ENCODE measurements around the gene PCDHGC4. TPM values are rescaled to one million over a fixed set of nuclear protein-coding genes. Genes with fewer than 3 reads are reported as not detected.

PCDHGC4 gene
- polyA plus RNA-seq = under 1 TPM; 0.05 to 0.45 TPM

DNA sequence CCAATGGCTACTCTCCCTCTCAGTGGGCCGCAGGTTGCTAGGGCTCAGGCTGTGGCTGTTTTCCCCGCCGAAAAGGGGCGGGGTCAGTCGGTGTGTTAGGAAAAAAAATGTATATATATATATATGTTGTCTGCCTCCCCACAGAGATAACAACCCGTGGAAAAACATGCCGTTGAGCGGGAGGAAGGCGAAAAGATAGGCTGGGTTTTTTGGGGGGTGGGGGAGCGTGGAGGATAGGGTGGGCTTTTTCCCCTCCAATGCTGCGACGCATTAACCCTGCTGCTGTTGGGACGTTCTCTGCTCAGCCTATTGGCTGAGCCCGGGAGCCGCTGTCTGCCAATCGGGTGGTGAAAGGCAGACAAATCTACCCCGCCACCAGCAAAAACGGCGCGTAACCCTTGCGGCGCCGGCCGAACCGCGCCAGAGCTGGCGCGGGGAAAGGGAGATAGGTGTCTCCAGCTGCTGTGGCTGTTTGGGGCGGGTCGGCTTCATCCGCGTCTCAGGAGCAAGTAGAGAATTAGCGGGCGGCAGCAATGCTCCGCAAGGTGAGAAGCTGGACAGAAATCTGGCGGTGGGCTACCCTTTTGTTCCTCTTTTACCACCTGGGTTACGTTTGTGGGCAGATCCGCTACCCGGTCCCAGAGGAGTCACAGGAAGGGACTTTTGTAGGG, at the start of gene PCDHGC4:
PCDHGC4 (plus strand) TSS at position 390 of the 671 bp plus-strand sequence; CDS start at position 534, 144 bp downstream.
- H3K36me3 ChIP-seq (ENCODE audit: control insufficient read depth in 2 of 2, insufficient read depth in 2 of 2, low read length in 1 of 2) = peaks cover 0 to 7% of the 10 kb centered on the region in 2 donors
- 7 to 8% methylated on average over 39 of the region's 39 CpGs for WGBS, 2 donors
- peak within 1 kb of the TSS; percentile 40 for H3K4me3 ChIP-seq (ENCODE audit: low read depth in 1 of 2, low read length in 2 of 2)
- peaks cover 2 to 5% of the 10 kb centered on the region in 2 donors for H3K4me1 ChIP-seq (ENCODE audit: control insufficient read depth in 2 of 2, insufficient read depth in 2 of 2, low read length in 1 of 2)
- peaks cover 0 to 2% of the 10 kb centered on the region in 2 donors for H3K9me3 ChIP-seq (ENCODE audit: control insufficient read depth in 2 of 2, insufficient read depth in 1 of 2, low read depth in 1 of 2, low read length in 1 of 2)
- no peak within 1 kb of the TSS for H3K27ac ChIP-seq (ENCODE audit: low read depth in 2 of 2, low read length in 1 of 2)
- no peaks in the 10 kb centered on the region for H3K27me3 ChIP-seq (ENCODE audit: control insufficient read depth in 1 of 2, insufficient read depth in 2 of 2, low read length in 2 of 2)

DNA sequence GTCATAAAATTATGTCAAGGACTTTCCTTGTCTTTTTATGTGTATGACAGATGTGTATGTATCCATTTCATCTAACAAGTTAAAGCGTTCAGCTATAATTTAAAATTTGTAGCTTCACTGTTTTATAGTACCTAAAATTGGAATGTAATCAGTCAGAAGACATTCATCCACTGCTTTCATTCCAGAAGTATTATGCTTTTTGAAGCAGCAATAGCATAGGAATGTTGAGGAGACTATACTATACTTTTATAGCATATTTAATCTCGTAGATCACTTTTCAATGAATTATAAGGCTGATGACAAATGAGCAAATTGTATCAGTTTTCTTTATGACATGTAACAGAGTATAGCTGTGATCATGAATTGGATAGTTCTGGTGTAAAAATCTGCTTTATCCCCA, 47.6 kb upstream of the PCDHGC4 start:
- H3K27ac ChIP-seq (ENCODE audit: low read depth in 2 of 2, low read length in 1 of 2) = no peak overlapping the region
- 83 to 89% methylated on average over 2 of the region's 2 CpGs for WGBS, 2 donors
- H3K9me3 ChIP-seq (ENCODE audit: control insufficient read depth in 2 of 2, insufficient read depth in 1 of 2, low read depth in 1 of 2, low read length in 1 of 2) = peaks cover 13 to 23% of the 10 kb centered on the region in 2 donors
- H3K36me3 ChIP-seq (ENCODE audit: control insufficient read depth in 2 of 2, insufficient read depth in 2 of 2, low read length in 1 of 2) = no peaks in the 10 kb centered on the region
- no peak overlapping the region for H3K4me3 ChIP-seq (ENCODE audit: low read depth in 1 of 2, low read length in 2 of 2)
- H3K27me3 ChIP-seq (ENCODE audit: control insufficient read depth in 1 of 2, insufficient read depth in 2 of 2, low read length in 2 of 2) = no peaks in the 10 kb centered on the region
- no peaks in the 10 kb centered on the region for H3K4me1 ChIP-seq (ENCODE audit: control insufficient read depth in 2 of 2, insufficient read depth in 2 of 2, low read length in 1 of 2)

DNA sequence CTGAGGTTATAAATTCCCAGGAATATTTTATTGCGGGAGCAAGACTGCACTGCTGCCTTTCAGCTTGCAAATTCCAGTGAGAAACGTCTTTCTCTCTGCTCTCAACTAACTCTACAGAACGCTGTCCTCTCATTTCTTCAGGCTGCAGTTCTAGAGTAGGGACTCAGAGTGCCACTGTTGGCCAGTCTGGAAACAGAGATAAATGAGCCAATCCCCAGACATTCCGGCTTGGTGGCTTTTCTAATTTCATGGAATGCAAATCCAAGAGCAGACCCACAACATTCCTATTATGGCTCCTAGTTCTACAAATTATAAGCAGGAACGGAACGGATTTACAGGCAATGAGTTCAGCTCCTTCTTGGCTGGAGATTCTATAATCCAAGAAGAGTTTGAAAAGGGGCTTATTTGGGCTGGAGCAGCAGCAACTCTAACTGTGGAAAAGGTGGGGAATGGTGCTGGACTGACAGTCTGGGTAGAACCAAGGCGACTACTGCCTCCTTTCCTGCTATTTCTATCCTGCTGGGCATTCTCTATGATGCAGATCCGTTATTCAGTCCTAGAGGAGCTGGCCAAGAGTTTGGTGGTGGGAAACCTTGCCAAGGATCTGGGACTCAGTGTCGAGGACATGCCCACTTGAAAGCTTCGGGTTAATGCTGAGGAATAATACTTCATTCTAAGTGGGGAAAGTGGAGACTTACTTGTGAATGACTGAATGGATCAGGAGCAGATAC, 45.3 kb upstream of the PCDHGC4 start:
- H3K4me1 ChIP-seq (ENCODE audit: control insufficient read depth in 2 of 2, insufficient read depth in 2 of 2, low read length in 1 of 2) = no peaks in the 10 kb centered on the region
- 65 to 69% methylated on average over 10 of the region's 10 CpGs for WGBS, 2 donors
- H3K9me3 ChIP-seq (ENCODE audit: control insufficient read depth in 2 of 2, insufficient read depth in 1 of 2, low read depth in 1 of 2, low read length in 1 of 2) = peaks cover 10 to 16% of the 10 kb centered on the region in 2 donors
- H3K4me3 ChIP-seq (ENCODE audit: low read depth in 1 of 2, low read length in 2 of 2) = no peak overlapping the region
- H3K36me3 ChIP-seq (ENCODE audit: control insufficient read depth in 2 of 2, insufficient read depth in 2 of 2, low read length in 1 of 2) = no peaks in the 10 kb centered on the region
- H3K27me3 ChIP-seq (ENCODE audit: control insufficient read depth in 1 of 2, insufficient read depth in 2 of 2, low read length in 2 of 2) = no peaks in the 10 kb centered on the region
- H3K27ac ChIP-seq (ENCODE audit: low read depth in 2 of 2, low read length in 1 of 2) = no peak overlapping the region

DNA sequence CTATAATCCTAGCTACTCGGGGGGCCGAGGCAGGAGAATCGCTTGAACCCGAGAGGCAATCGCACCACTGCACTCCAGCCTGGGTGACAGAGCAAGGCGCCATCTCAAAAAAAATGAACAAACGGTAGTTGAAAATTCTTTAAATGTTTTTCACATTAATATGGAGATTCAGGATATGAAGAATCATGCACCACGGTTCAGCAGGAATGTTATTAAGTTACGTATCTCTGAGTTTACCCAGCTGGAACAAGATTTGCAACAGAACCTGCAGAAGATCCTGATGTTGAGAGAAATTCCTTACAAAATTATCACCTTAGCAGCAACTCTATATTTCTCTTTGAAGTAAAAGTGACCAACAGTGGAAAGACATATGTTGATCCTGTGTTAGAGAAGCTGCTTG, 44.5 kb upstream of the PCDHGC4 start:
- H3K27me3 ChIP-seq (ENCODE audit: control insufficient read depth in 1 of 2, insufficient read depth in 2 of 2, low read length in 2 of 2) = no peaks in the 10 kb centered on the region
- H3K27ac ChIP-seq (ENCODE audit: low read depth in 2 of 2, low read length in 1 of 2) = no peak overlapping the region
- H3K36me3 ChIP-seq (ENCODE audit: control insufficient read depth in 2 of 2, insufficient read depth in 2 of 2, low read length in 1 of 2) = no peaks in the 10 kb centered on the region
- 93 to 94% methylated on average over 9 of the region's 9 CpGs for WGBS, 2 donors
- no peaks in the 10 kb centered on the region for H3K4me1 ChIP-seq (ENCODE audit: control insufficient read depth in 2 of 2, insufficient read depth in 2 of 2, low read length in 1 of 2)
- H3K9me3 ChIP-seq (ENCODE audit: control insufficient read depth in 2 of 2, insufficient read depth in 1 of 2, low read depth in 1 of 2, low read length in 1 of 2) = peaks cover 10 to 16% of the 10 kb centered on the region in 2 donors
- H3K4me3 ChIP-seq (ENCODE audit: low read depth in 1 of 2, low read length in 2 of 2) = no peak overlapping the region

DNA sequence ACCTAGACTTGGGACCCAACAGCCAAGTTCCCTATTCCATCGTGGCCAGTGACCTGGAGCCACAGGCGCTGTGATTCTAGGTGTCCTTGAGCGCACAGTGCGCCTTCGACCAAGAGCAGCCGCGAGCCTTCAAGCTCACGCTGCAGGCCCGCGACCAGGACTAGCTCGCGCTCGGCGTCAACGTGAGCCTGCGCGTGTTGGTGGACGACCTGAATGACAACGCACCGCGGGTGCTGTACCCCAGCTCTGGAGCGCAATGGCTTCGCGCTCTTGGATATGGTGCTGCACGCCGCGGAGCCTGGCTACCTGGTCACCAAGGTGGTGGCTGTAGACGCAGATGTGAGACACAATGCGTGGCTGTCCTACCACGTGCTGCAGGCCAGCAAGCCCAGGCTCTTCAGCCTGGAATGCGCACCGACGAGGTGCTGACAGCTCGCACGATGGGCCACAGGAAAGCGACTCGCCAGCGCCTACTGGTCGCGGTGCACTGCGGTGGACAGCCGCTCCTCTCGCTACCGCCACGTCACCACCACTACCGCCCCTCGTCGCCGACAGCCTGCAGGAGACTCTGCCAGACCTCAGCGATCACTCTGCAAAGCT, 43.2 kb upstream of the PCDHGC4 start:
- WGBS, 2 donors = 50 to 54% methylated on average over 50 of the region's 50 CpGs
- Histone ChIP-seq H3K4me3 (ENCODE audit: low read depth in 1 of 2, low read length in 2 of 2) (no peak overlapping the region), H3K27me3 (ENCODE audit: control insufficient read depth in 1 of 2, insufficient read depth in 2 of 2, low read length in 2 of 2) (no peaks in the 10 kb centered on the region), H3K27ac (ENCODE audit: low read depth in 2 of 2, low read length in 1 of 2) (no peak overlapping the region), H3K4me1 (ENCODE audit: control insufficient read depth in 2 of 2, insufficient read depth in 2 of 2, low read length in 1 of 2) (no peaks in the 10 kb centered on the region), H3K36me3 (ENCODE audit: control insufficient read depth in 2 of 2, insufficient read depth in 2 of 2, low read length in 1 of 2) (no peaks in the 10 kb centered on the region), H3K9me3 (ENCODE audit: control insufficient read depth in 2 of 2, insufficient read depth in 1 of 2, low read depth in 1 of 2, low read length in 1 of 2) (peaks cover 10 to 16% of the 10 kb centered on the region in 2 donors)

GRCh38 chr5:141465351-141465750, 19.5 kb upstream of the PCDHGC4 start:
- no peaks in the 10 kb centered on the region for H3K4me1 ChIP-seq (ENCODE audit: control insufficient read depth in 2 of 2, insufficient read depth in 2 of 2, low read length in 1 of 2)
- H3K4me3 ChIP-seq (ENCODE audit: low read depth in 1 of 2, low read length in 2 of 2) = no peak overlapping the region
- WGBS, 2 donors = 96 to 99% methylated on average over 3 of the region's 3 CpGs
- H3K36me3 ChIP-seq (ENCODE audit: control insufficient read depth in 2 of 2, insufficient read depth in 2 of 2, low read length in 1 of 2) = no peaks in the 10 kb centered on the region
- H3K27ac ChIP-seq (ENCODE audit: low read depth in 2 of 2, low read length in 1 of 2) = no peak overlapping the region
- H3K9me3 ChIP-seq (ENCODE audit: control insufficient read depth in 2 of 2, insufficient read depth in 1 of 2, low read depth in 1 of 2, low read length in 1 of 2) = no peaks in the 10 kb centered on the region
- no peaks in the 10 kb centered on the region for H3K27me3 ChIP-seq (ENCODE audit: control insufficient read depth in 1 of 2, insufficient read depth in 2 of 2, low read length in 2 of 2)

- WGBS, 2 donors = 1% methylated on average over 28 of the region's 28 CpGs
- Histone ChIP-seq H3K36me3 (ENCODE audit: control insufficient read depth in 2 of 2, insufficient read depth in 2 of 2, low read length in 1 of 2) (no peaks in the 10 kb centered on the region), H3K9me3 (ENCODE audit: control insufficient read depth in 2 of 2, insufficient read depth in 1 of 2, low read depth in 1 of 2, low read length in 1 of 2) (peaks cover 0 to 3% of the 10 kb centered on the region in 2 donors), H3K27ac (ENCODE audit: low read depth in 2 of 2, low read length in 1 of 2) (peak within 1 kb of the TSS; percentile 85 to 92), H3K27me3 (ENCODE audit: control insufficient read depth in 1 of 2, insufficient read depth in 2 of 2, low read length in 2 of 2) (no peaks in the 10 kb centered on the region), H3K4me1 (ENCODE audit: control insufficient read depth in 2 of 2, insufficient read depth in 2 of 2, low read length in 1 of 2) (peaks cover 11 to 14% of the 10 kb centered on the region in 2 donors), H3K4me3 (ENCODE audit: low read depth in 1 of 2, low read length in 2 of 2) (peak within 1 kb of the TSS; percentile 62 to 82)
These were observed 9.2 kb upstream of the PCDHGC4 start, which contains the start of gene PCDHGC3 for GRCh38 chr5:141475625-141476131. Gene PCDHGC3 (plus strand): TSS chr5:141475966. CDS start chr5:141476117, 151 bp downstream.

DNA sequence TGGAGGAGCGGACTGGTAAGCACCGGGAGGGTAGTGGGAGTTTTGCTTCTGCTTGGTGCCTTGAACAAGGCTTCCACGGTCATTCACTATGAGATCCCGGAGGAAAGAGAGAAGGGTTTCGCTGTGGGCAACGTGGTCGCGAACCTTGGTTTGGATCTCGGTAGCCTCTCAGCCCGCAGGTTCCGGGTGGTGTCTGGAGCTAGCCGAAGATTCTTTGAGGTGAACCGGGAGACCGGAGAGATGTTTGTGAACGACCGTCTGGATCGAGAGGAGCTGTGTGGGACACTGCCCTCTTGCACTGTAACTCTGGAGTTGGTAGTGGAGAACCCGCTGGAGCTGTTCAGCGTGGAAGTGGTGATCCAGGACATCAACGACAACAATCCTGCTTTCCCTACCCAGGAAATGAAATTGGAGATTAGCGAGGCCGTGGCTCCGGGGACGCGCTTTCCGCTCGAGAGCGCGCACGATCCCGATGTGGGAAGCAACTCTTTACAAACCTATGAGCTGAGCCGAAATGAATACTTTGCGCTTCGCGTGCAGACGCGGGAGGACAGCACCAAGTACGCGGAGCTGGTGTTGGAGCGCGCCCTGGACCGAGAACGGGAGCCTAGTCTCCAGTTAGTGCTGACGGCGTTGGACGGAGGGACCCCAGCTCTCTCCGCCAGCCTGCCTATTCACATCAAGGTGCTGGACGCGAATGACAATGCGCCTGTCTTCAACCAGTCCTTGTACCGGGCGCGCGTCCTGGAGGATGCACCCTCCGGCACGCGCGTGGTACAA, 8.5 kb upstream of the PCDHGC4 start:
- Histone ChIP-seq H3K9me3 (ENCODE audit: control insufficient read depth in 2 of 2, insufficient read depth in 1 of 2, low read depth in 1 of 2, low read length in 1 of 2) (peaks cover 0 to 3% of the 10 kb centered on the region in 2 donors), H3K4me3 (ENCODE audit: low read depth in 1 of 2, low read length in 2 of 2) (peak overlapping the region; percentile 62 to 82), H3K27ac (ENCODE audit: low read depth in 2 of 2, low read length in 1 of 2) (peak overlapping the region; percentile 85 to 92), H3K4me1 (ENCODE audit: control insufficient read depth in 2 of 2, insufficient read depth in 2 of 2, low read length in 1 of 2) (peaks cover 11 to 14% of the 10 kb centered on the region in 2 donors), H3K36me3 (ENCODE audit: control insufficient read depth in 2 of 2, insufficient read depth in 2 of 2, low read length in 1 of 2) (no peaks in the 10 kb centered on the region), H3K27me3 (ENCODE audit: control insufficient read depth in 1 of 2, insufficient read depth in 2 of 2, low read length in 2 of 2) (no peaks in the 10 kb centered on the region)
- 1 to 2% methylated on average over 58 of the region's 58 CpGs for WGBS, 2 donors

Data from esophagus (tissue), 2 donors.